ENCODE results near the gene KDM8. TPM values are rescaled to one million over a fixed set of nuclear protein-coding genes. Genes with fewer than 3 reads are reported as not detected.

The KDM8 gene
- total RNA-seq, 3 donors from 2014 or later (not counting 1 experiment from before 2014, with no cell fraction given), result 11.4 to 17.9 (median 17.8) TPM

- H3K27me3 Mint-ChIP-seq (ENCODE audit: low read depth in 2 of 2), result no peaks in the 10 kb centered on the region
- no peaks in the 10 kb centered on the region for H3K36me3 Mint-ChIP-seq
- H3K4me3 Mint-ChIP-seq, result no peak overlapping the region
- 98% methylated on average over 3 of the region's 3 CpGs for WGBS (ENCODE audit: insufficient coverage)
- Histone ChIP-seq H3K4me3 (ENCODE audit: low read length) (no peak overlapping the region), H3K4me1 (ENCODE audit: control insufficient read depth, insufficient read depth, low read length) (peaks cover 21% of the 10 kb centered on the region), H3K36me3 (ENCODE audit: control insufficient read depth, insufficient read depth, low read length) (peaks cover 12% of the 10 kb centered on the region), H3K9me3 (ENCODE audit: control insufficient read depth, insufficient read depth, low read length) (no peaks in the 10 kb centered on the region), H3K27ac (ENCODE audit: low read length) (no peak overlapping the region), H3K27me3 (ENCODE audit: control insufficient read depth, insufficient read depth, low read length) (no peaks in the 10 kb centered on the region)
- no peak overlapping the region for H3K27ac Mint-ChIP-seq
- TF ChIP-seq, protein P1, sequence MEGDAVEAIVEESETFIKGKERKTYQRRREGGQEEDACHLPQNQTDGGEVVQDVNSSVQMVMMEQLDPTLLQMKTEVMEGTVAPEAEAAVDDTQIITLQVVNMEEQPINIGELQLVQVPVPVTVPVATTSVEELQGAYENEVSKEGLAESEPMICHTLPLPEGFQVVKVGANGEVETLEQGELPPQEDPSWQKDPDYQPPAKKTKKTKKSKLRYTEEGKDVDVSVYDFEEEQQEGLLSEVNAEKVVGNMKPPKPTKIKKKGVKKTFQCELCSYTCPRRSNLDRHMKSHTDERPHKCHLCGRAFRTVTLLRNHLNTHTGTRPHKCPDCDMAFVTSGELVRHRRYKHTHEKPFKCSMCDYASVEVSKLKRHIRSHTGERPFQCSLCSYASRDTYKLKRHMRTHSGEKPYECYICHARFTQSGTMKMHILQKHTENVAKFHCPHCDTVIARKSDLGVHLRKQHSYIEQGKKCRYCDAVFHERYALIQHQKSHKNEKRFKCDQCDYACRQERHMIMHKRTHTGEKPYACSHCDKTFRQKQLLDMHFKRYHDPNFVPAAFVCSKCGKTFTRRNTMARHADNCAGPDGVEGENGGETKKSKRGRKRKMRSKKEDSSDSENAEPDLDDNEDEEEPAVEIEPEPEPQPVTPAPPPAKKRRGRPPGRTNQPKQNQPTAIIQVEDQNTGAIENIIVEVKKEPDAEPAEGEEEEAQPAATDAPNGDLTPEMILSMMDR (IDR thresholded peaks at IDR 0.05), result no peak
- ATAC-seq (no peak), DNase-seq (no peak)
- intact Hi-C loops (cut with micrococcal nuclease), result no loop called here
- no peaks in the 10 kb centered on the region for H3K9me3 Mint-ChIP-seq
- peaks cover 14% of the 10 kb centered on the region in 2 donors for H3K4me1 Mint-ChIP-seq
Observed at GRCh38 chr16:27208796-27209195, 5.5 kb downstream of the KDM8 start.

- DNase-seq, result no peak
- H3K27ac Mint-ChIP-seq, result no peak overlapping the region
- intact Hi-C loops (cut with micrococcal nuclease), result no loop called here
Observed at GRCh38 chr16:27209591-27209990, 6.3 kb downstream of the KDM8 start.

GRCh38 chr16:27210174-27210573, 6.8 kb downstream of the KDM8 start:
- Histone ChIP-seq H3K4me1 (ENCODE audit: control insufficient read depth, insufficient read depth, low read length) (peaks cover 11% of the 10 kb centered on the region), H3K27me3 (ENCODE audit: control insufficient read depth, insufficient read depth, low read length) (no peaks in the 10 kb centered on the region), H3K27ac (ENCODE audit: low read length) (no peak overlapping the region), H3K9me3 (ENCODE audit: control insufficient read depth, insufficient read depth, low read length) (no peaks in the 10 kb centered on the region), H3K36me3 (ENCODE audit: control insufficient read depth, insufficient read depth, low read length) (peaks cover 14% of the 10 kb centered on the region), H3K4me3 (ENCODE audit: low read length) (no peak overlapping the region)
- intact Hi-C loops (cut with micrococcal nuclease), result no loop called here
- no peak for ATAC-seq
- no peak for DNase-seq
- no peaks in the 10 kb centered on the region for H3K27me3 Mint-ChIP-seq (ENCODE audit: low read depth in 2 of 2)
- H3K4me3 Mint-ChIP-seq, result no peak overlapping the region
- WGBS (ENCODE audit: insufficient coverage), result 96% methylated on average over 16 of the region's 17 CpGs
- peaks cover 5 to 6% of the 10 kb centered on the region in 2 donors for H3K4me1 Mint-ChIP-seq
- TF ChIP-seq, protein P1 (IDR thresholded peaks at IDR 0.05), result no peak
- no peak overlapping the region for H3K27ac Mint-ChIP-seq
- no peaks in the 10 kb centered on the region for H3K36me3 Mint-ChIP-seq
- H3K9me3 Mint-ChIP-seq, result no peaks in the 10 kb centered on the region

More at GRCh38 chr16:27209591-27209990, 6.3 kb downstream of the KDM8 start:
- TF ChIP-seq, protein P1 (IDR thresholded peaks at IDR 0.05), result no peak
- Mint-ChIP-seq H3K9me3 (no peaks in the 10 kb centered on the region), H3K4me1 (peaks cover 6% of the 10 kb centered on the region in 2 donors), H3K27me3 (ENCODE audit: low read depth in 2 of 2) (no peaks in the 10 kb centered on the region), H3K4me3 (no peak overlapping the region), H3K36me3 (no peaks in the 10 kb centered on the region)
- WGBS (ENCODE audit: insufficient coverage), result 95% methylated on average over 8 of the region's 8 CpGs
- H3K4me3 ChIP-seq (ENCODE audit: low read length), result no peak overlapping the region
- H3K9me3 ChIP-seq (ENCODE audit: control insufficient read depth, insufficient read depth, low read length), result no peaks in the 10 kb centered on the region
- no peaks in the 10 kb centered on the region for H3K27me3 ChIP-seq (ENCODE audit: control insufficient read depth, insufficient read depth, low read length)
- peaks cover 14% of the 10 kb centered on the region for H3K4me1 ChIP-seq (ENCODE audit: control insufficient read depth, insufficient read depth, low read length)
- ATAC-seq, result no peak
- peaks cover 13% of the 10 kb centered on the region for H3K36me3 ChIP-seq (ENCODE audit: control insufficient read depth, insufficient read depth, low read length)
- H3K27ac ChIP-seq (ENCODE audit: low read length), result no peak overlapping the region

DNA sequence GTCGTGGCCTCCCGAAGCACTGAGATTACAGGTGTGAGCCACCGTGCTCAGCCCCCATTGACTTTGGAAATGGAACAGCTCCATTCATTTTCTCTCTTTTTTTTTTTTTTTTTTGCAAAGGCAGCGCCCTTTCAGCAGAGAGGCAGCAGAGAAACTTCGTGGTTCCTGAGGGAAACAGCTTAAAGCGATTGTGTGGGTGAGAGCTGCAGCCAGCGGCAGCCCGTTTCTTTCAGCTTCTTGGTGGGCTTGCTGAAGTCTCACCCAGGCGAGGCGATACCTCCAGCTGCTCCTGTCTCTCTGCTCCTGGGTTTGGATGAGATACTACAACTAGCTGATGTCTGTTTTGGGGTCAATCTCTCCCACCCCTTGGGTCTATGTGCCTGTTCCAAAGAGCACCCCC, 7.7 kb downstream of the KDM8 start:
- Mint-ChIP-seq H3K4me1 (peaks cover 5 to 6% of the 10 kb centered on the region in 2 donors), H3K36me3 (no peaks in the 10 kb centered on the region), H3K9me3 (no peaks in the 10 kb centered on the region), H3K4me3 (no peak overlapping the region), H3K27ac (peak overlapping the region; percentile 29 to 61), H3K27me3 (ENCODE audit: low read depth in 2 of 2) (no peaks in the 10 kb centered on the region)
- TF ChIP-seq, protein P1 (IDR thresholded peaks at IDR 0.05), result no peak
- Histone ChIP-seq H3K4me1 (ENCODE audit: control insufficient read depth, insufficient read depth, low read length) (peaks cover 8% of the 10 kb centered on the region), H3K4me3 (ENCODE audit: low read length) (no peak overlapping the region), H3K27me3 (ENCODE audit: control insufficient read depth, insufficient read depth, low read length) (no peaks in the 10 kb centered on the region), H3K27ac (ENCODE audit: low read length) (peak overlapping the region; percentile 4), H3K9me3 (ENCODE audit: control insufficient read depth, insufficient read depth, low read length) (no peaks in the 10 kb centered on the region), H3K36me3 (ENCODE audit: control insufficient read depth, insufficient read depth, low read length) (peaks cover 18% of the 10 kb centered on the region)
- intact Hi-C loops (cut with micrococcal nuclease), result no loop called here
- ATAC-seq, result peak; percentile 12 to 73 (median 47)
- DNase-seq, result no peak
- 53% methylated on average over 10 of the region's 10 CpGs for WGBS (ENCODE audit: insufficient coverage)
